PC-9 (cell line): ENCODE measurements around the gene XRCC3. TPM values are rescaled to one million over a fixed set of nuclear protein-coding genes. Genes with fewer than 3 reads are reported as not detected.

Source experiments
- BruUV-seq: library from RNA; stranded (reverse); fragments of 400-500 nt; replicated peaks from 2 replicates; lab custom pipeline; 2021; lab: Mats Ljungman, UMichigan
- CTCF ChIA-PET: fragments of 300-600 bp; sonication (Branson Sonifier 250); formaldehyde crosslinking; loops from one replicate; lab custom pipeline; 2022; ENCODE audit warnings: antibody characterized with exemption; lab: Charles Lee
- POLR2A ChIA-PET: fragments of 300-600 bp; sonication (Branson Sonifier 250); formaldehyde crosslinking; loops from one replicate; lab custom pipeline; 2022; ENCODE audit warnings: antibody characterized with exemption; ENCODE audit not compliant: unreplicated experiment; lab: Charles Lee
- DNase-seq, 2 experiments: peaks; one replicate each; pipeline versions ENCODE4 v3.0.0 to v3.0.0-alpha.2; 2015 to 2022; ENCODE audit warnings: mixed read lengths in 1 of 2
- H2AFZ ChIP-seq: fragments of 200-600 bp; sonication (generic); 2 replicates; pipeline ENCODE4 v1.8.1; 2017; ENCODE audit warnings: antibody characterized with exemption
- H3F3A ChIP-seq: fragments of 200-600 bp; sonication (generic); 2 replicates; pipeline ENCODE4 v1.8.1; 2017; ENCODE audit warnings: antibody characterized with exemption, mild to moderate bottlenecking, low read depth; ENCODE audit not compliant: insufficient read depth
- H3K27ac ChIP-seq: fragments of 200-600 bp; sonication (generic); 2 replicates; pipeline ENCODE4 v1.6.1; 2016; ENCODE audit warnings: mixed run types
- H3K27me3 ChIP-seq: fragments of 200-600 bp; sonication (generic); 2 replicates; pipeline ENCODE4 v1.6.1; 2016; ENCODE audit warnings: low read depth, mixed run types; ENCODE audit not compliant: insufficient read depth
- H3K36me3 ChIP-seq: fragments of 200-600 bp; sonication (generic); 2 replicates; pipeline ENCODE4 v1.6.1; 2016; ENCODE audit warnings: low read depth, mixed run types
- H3K4me1 ChIP-seq: fragments of 200-600 bp; sonication (generic); replicated peaks from 2 replicates; pipeline ENCODE4 v1.6.1; 2016; ENCODE audit warnings: mixed run types; ENCODE audit not compliant: insufficient read depth
- H3K4me2 ChIP-seq: fragments of 200-600 bp; sonication (generic); 2 replicates; pipeline ENCODE4 v1.6.1; 2017; ENCODE audit warnings: mixed run types
- H3K4me3 ChIP-seq: fragments of 200-600 bp; sonication (generic); 2 replicates; pipeline ENCODE4 v1.6.1; 2016; ENCODE audit warnings: mixed run types
- H3K79me2 ChIP-seq: fragments of 200-600 bp; sonication (generic); 2 replicates; pipeline ENCODE4 v1.6.1; 2017; ENCODE audit warnings: low read depth, mixed run types
- H3K9me2 ChIP-seq: fragments of 200-600 bp; sonication (generic); 2 replicates; pipeline ENCODE4 v1.8.1; 2017; ENCODE audit warnings: mild to moderate bottlenecking; ENCODE audit not compliant: insufficient read depth
- H3K9me3 ChIP-seq: fragments of 200-600 bp; sonication (generic); 2 replicates; pipeline ENCODE4 v1.8.1; 2016; ENCODE audit warnings: low read depth; ENCODE audit not compliant: insufficient read depth
- H4K20me1 ChIP-seq: fragments of 200-600 bp; sonication (generic); 2 replicates; pipeline ENCODE4 v1.8.1; 2017; ENCODE audit not compliant: insufficient read depth
- CTCF ChIP-seq: fragments of 200-600 bp; sonication (generic); conservative IDR thresholded peaks from 2 replicates; pipeline ENCODE4 v1.6.1; 2017; ENCODE audit warnings: mixed run types, antibody characterized with exemption, mild to moderate bottlenecking, moderate library complexity
- EZH2 ChIP-seq: fragments of 200-600 bp; sonication (generic); IDR thresholded peaks from 2 replicates; pipeline ENCODE4 v1.8.0; 2017; ENCODE audit warnings: antibody characterized with exemption, low read depth
- intact Hi-C: fragments of 100-400 bp; cut with micrococcal nuclease; formaldehyde crosslinking; loops from one replicate; pipeline ENCODE4 v1.10.0; 2022; ENCODE audit not compliant: unreplicated experiment
- total RNA-seq: library from RNA; stranded (reverse); gene quantifications from 2 replicates; pipeline ENCODE4 v1.2.3, GENCODE V29; 2021

Gene XRCC3
- total RNA-seq, 1 experiment from 2014 or later, result 65.1 TPM

DNA sequence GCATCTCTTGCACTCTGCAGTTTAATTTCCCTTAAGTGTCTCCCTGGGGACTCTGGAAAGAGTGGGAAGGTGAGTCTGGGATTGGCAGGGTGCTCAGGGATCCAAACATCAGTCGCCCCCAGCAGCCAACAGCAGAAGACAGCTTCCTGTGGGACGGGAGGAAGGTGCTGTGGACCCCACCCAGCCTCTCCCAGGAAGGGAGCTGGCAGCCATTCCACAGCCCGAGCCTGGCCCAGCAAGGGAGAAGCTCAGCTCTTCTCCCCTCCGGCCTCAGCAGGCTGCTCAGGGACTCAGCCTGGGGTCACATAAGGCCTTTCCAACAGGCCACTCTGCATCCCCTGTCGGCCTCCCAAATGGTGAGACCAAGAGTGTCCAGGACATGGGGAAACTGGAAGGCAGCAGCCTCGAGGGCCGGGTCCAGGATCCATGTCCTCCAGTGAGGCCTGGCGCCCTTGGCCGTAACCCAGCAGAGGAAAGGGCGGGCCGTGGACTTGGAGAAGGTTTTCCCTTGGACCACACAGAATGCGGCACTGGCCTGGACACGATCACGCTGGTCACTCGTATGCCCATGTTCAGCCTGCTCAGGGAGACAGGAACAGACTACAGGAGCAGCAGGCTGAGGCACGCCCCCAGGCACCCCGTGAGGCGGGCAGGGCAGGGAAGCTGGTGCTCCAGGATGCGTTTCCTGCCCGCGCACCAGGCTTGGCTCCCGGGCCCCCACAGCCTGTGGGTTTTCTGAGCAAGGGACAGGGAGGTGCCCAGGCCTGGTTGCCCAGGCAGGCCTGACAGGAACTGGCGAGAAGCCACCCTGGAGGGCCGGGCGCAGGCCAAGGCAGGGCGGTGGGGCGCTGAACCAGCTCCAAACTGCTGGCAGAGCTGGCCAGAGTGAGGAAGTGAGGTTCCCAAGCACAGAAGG lies 3.5 kb downstream of the XRCC3 start:
- Histone ChIP-seq H3K4me1 (peaks cover 19% of the 10 kb centered on the region), H3K27ac (no peak overlapping the region), H3K4me2 (no peak overlapping the region), H3K79me2 (peaks cover 30% of the 10 kb centered on the region), H3K36me3 (peaks cover 21% of the 10 kb centered on the region; the same call in 1 of the 2 replicates), H3K27me3 (no peaks in the 10 kb centered on the region), H3K4me3 (no peak overlapping the region), H3K9me2 (no peaks in the 10 kb centered on the region), H3F3A (peaks cover 53% of the 10 kb centered on the region; the same call in 1 of the 2 replicates), H3K9me3 (no peaks in the 10 kb centered on the region), H4K20me1 (peaks cover 3% of the 10 kb centered on the region; the same call in 1 of the 2 replicates), H2AFZ (no peak overlapping the region)
- intact Hi-C loops, result no loop called here
- TF ChIP-seq CTCF (no peak), EZH2 (no peak)
- POLR2A ChIA-PET, result interaction anchor here (0.6 kb wide), 1 partner anchor 148 kb away, joined by 3 read pairs; no protein-coding TSS in a partner anchor
- CTCF ChIA-PET, result interaction anchor here (0.5 to 0.6 kb wide), 2 partner anchors 17 to 364 kb away, joined by 3 read pairs; no protein-coding TSS in a partner anchor
- BruUV-seq, result no TSS peak
- peak in 1 of 2 experiments; percentile 83 for DNase-seq

DNA sequence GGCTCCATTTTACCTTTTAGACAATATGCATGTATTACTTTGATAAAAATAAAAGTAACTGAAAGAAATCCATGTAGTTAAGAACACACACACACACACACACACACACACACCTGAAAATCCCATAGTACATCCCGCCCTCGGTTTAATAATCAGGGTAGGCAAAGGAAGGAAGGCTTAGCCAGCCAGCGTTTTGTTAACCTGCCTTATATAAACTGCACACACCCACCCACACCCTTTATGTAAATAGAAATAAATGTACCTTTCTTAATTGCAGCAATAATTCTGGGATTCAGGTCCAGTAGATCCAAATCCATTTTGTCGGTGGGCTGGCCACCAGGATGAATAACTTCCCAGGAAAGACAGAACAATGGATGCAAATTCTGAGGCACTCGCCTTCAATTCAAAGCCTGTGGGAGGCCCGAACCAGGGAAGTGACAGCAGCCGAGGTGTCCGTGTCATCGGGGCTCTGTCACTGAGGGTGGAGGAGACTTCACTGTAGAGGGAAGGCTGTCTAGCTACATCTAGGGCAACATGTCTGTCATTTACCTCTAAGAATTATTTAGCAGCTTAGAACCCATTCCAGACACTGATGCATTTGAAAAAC lies 4.4 kb downstream of the XRCC3 start:
- Histone ChIP-seq H3K36me3 (peaks cover 21% of the 10 kb centered on the region; the same call in 1 of the 2 replicates), H3K79me2 (peaks cover 24% of the 10 kb centered on the region), H3K27ac (no peak overlapping the region), H3K9me3 (no peaks in the 10 kb centered on the region), H3K9me2 (no peaks in the 10 kb centered on the region), H3K4me2 (no peak overlapping the region), H3K27me3 (no peaks in the 10 kb centered on the region), H4K20me1 (no peaks in the 10 kb centered on the region; the same call in 1 of the 2 replicates), H3F3A (peaks cover 60% of the 10 kb centered on the region; the same call in 1 of the 2 replicates), H2AFZ (no peak overlapping the region), H3K4me1 (peaks cover 17% of the 10 kb centered on the region), H3K4me3 (no peak overlapping the region)
- intact Hi-C loops, result no loop called here
- no peak for DNase-seq
- no TSS peak for BruUV-seq
- POLR2A ChIA-PET, result no interaction called here
- CTCF ChIA-PET, result no interaction called here
- no peak for TF ChIP-seq EZH2
- TF ChIP-seq CTCF, result no peak

- DNase-seq, result no peak
- Histone ChIP-seq H3K27ac (no peak overlapping the region), H3K4me2 (no peak overlapping the region), H3K4me3 (no peak overlapping the region), H2AFZ (no peak overlapping the region), H3K79me2 (peaks cover 24% of the 10 kb centered on the region), H3K36me3 (peaks cover 21% of the 10 kb centered on the region; the same call in 1 of the 2 replicates), H3F3A (peaks cover 68% of the 10 kb centered on the region), H3K4me1 (peaks cover 25% of the 10 kb centered on the region), H3K9me3 (no peaks in the 10 kb centered on the region), H3K27me3 (no peaks in the 10 kb centered on the region), H4K20me1 (no peaks in the 10 kb centered on the region; the same call in 1 of the 2 replicates), H3K9me2 (no peaks in the 10 kb centered on the region)
- POLR2A ChIA-PET, result no interaction called here
- TF ChIP-seq EZH2 (no peak), CTCF (no peak)
- intact Hi-C loops, result loop anchor here (5.0 kb wide), 1 partner anchor 148 kb away; the partner anchor contains the start of genes BAG5 and COA8
- no TSS peak for BruUV-seq
- CTCF ChIA-PET, result no interaction called here
These were observed 5.4 kb downstream of the XRCC3 start for GRCh38 chr14:103709814-103710213.
